ENCODE data around the gene TMEM120B. TPM values are rescaled to one million over a fixed set of nuclear protein-coding genes. Genes with fewer than 3 reads are reported as not detected.

Gene TMEM120B
- total RNA-seq, 1 experiment from 2014 or later, result 20.5 TPM

- TF ChIP-seq CTCF (IDR thresholded peaks at IDR 0.05 in 2 of 3, conservative IDR thresholded peaks at IDR 0.05 in 1 of 3; ENCODE audit: borderline replicate concordance in 1 of 3, insufficient read depth in 1 of 3, low read depth in 2 of 3, low read length in 2 of 3), result no peak
- TF ChIP-seq JUND (IDR thresholded peaks at IDR 0.05), result no peak
- TF ChIP-seq EZH2 (IDR thresholded peaks at IDR 0.05), result no peak
- TF ChIP-seq TCF7L2 (IDR thresholded peaks at IDR 0.05; ENCODE audit: borderline replicate concordance, extremely low read depth, insufficient read depth, insufficient read length), result no peak
- TF ChIP-seq EZH2phosphoT487 (IDR thresholded peaks at IDR 0.05; ENCODE audit: borderline replicate concordance), result no peak
- no peak for TF ChIP-seq ELF1 (IDR thresholded peaks at IDR 0.05; ENCODE audit: borderline replicate concordance, low read depth)
Observed at GRCh38 chr12:121810833-121811433, 98.4 kb downstream of the TMEM120B start (continued).

- ATAC-seq (peak; percentile 91), DNase-seq (ENCODE audit: low read depth, low spot score) (no peak)
- BruUV-seq (replicated peaks), result no TSS peak
- Histone ChIP-seq H3K9me2 (ENCODE audit: insufficient read depth) (no peaks in the 10 kb centered on the region), H3K4me2 (ENCODE audit: low read length) (peak overlapping the region; percentile 76), H3K27ac (ENCODE audit: low read depth, low read length) (peak overlapping the region; percentile 53), H2AFZ (ENCODE audit: low read depth, low read length, poor library complexity, severe bottlenecking) (no peak overlapping the region), H3K9ac (ENCODE audit: low read length) (peak overlapping the region; percentile 51), H3K36me3 (ENCODE audit: control insufficient read depth in 1 of 2, insufficient read depth in 2 of 2, low read length in 2 of 2) (peaks cover 26 to 29% of the 10 kb centered on the region in 2 experiments; a peak in 3 of 4 replicates), H3K4me3 (replicated peaks in 1 of 2; ENCODE audit: low read depth in 1 of 2, low read length in 2 of 2) (peak overlapping the region; percentile 44 to 55), H3K79me2 (ENCODE audit: insufficient read depth, low read length) (peaks cover 79% of the 10 kb centered on the region), H3K9me3 (ENCODE audit: control insufficient read depth in 1 of 2, insufficient read depth in 1 of 2, low read depth in 1 of 2, low read length in 2 of 2) (no peaks in the 10 kb centered on the region), H3K4me1 (ENCODE audit: control insufficient read depth in 1 of 2, insufficient read depth in 2 of 2, low read length in 2 of 2) (peaks cover 6 to 27% of the 10 kb centered on the region in 2 experiments), H3K27me3 (ENCODE audit: insufficient read depth, low read length) (no peaks in the 10 kb centered on the region), H4K20me1 (ENCODE audit: insufficient read depth) (no peaks in the 10 kb centered on the region)
- POLR2A ChIA-PET, result interaction anchor here (1.1 to 3.5 kb wide), 5 partner anchors 9 to 77 kb away, joined by 3 to 26 read pairs (median 5); partner anchors contain the start of genes PSMD9 and RHOF
- CTCF ChIA-PET, result interaction anchor here (0.6 to 3.3 kb wide), 14 partner anchors 10 to 125 kb away, joined by 3 to 149 read pairs (median 4); partner anchors contain the start of genes PSMD9, RHOF and SETD1B
- intact Hi-C loops (cut with micrococcal nuclease), result loop anchor here (1.0 kb wide), 2 partner anchors 17 to 77 kb away; partner anchors contain the start of gene PSMD9
- TF ChIP-seq CTCF (IDR thresholded peaks at IDR 0.05 in 2 of 3, conservative IDR thresholded peaks at IDR 0.05 in 1 of 3; ENCODE audit: borderline replicate concordance in 1 of 3, insufficient read depth in 1 of 3, low read depth in 2 of 3, low read length in 2 of 3) (peak; percentile 86 to 96 (median 90)), RAD21 (IDR thresholded peaks at IDR 0.05; ENCODE audit: low read depth) (peak; percentile 87), SIN3A (IDR thresholded peaks at IDR 0.05; ENCODE audit: low read depth) (no peak)
- RAD21 ChIA-PET (ENCODE audit: low non-redundant PET in 1 of 2, low total read pairs in 2 of 2, uncharacterized antibody in 2 of 2, unreplicated experiment in 2 of 2), result interaction anchor here (1.0 to 1.7 kb wide), 3 partner anchors 14 to 17 kb away, joined by 3 to 26 read pairs (median 22); partner anchors contain the start of gene RHOF (in 1 of the 2)
Observed at GRCh38 chr12:121811434-121812319, 99.1 kb downstream of the TMEM120B start.

All from HCT116 (cell line).